ENCODE results near the gene DIS3L2.

- TF ChIP-seq EZH2 (IDR thresholded peaks at IDR 0.05; ENCODE audit: insufficient read depth, poor library complexity, severe bottlenecking) (no peak), EZH2phosphoT487 (IDR thresholded peaks at IDR 0.05; ENCODE audit: insufficient read depth, low read depth) (no peak)
Observed at GRCh38 chr2:232211743-232212686, 250.5 kb downstream of the DIS3L2 start.
